Activated CD4-positive, alpha-beta T cell treated with anti-CD3 and anti-CD28 coated beads, Interleukin-2, Interleukin-6, amounts not matched to agents 100 ng/mL and 50 ng/mL, durations not matched to agents 16 hours and 8 hours (primary cell): Measurements from ENCODE around the gene ATXN7L1.

Experiments used
- DNase-seq: peaks from one replicate; pipeline ENCODE4 v3.0.0-alpha.2; 2020

Gene ATXN7L1

GRCh38 chr7:105565190-105565589, 311.2 kb downstream of the ATXN7L1 start:
- DNase-seq = no peak

- DNase-seq = no peak
These were observed 316.5 kb downstream of the ATXN7L1 start for GRCh38 chr7:105559926-105560325.
